NOMO-1 treated with DMSO at 0.1 percent for 48 hours (cell line): ENCODE measurements around the gene GLP1R.

ENCODE experiments used
- DNase-seq: peaks from one replicate; lab custom pipeline; 2025; ENCODE audit not compliant: unreplicated experiment; lab: John Stamatoyannopoulos, UW

The GLP1R gene

GRCh38 chr6:39043776-39044175, 4.8 kb upstream of the GLP1R start:
- DNase-seq, result no peak

DNA sequence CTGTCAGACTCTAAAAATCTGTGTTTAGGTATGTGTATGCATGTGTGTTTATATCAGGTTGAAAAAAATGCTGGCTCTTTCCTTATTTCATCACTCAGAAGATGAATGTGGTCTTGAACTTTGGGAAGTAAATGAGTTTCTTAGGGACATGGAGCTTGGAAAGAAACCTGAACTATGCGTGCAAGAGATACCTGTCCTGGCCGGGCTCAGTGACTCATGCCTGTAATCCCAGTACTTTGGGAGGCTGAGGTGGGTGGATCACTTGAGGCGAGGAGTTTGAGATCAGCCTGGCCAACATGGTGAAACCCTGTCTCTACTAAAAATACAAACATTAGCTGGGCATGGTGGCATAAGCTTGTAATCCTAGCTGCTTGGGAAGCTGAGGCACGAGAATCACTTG, 4.4 kb upstream of the GLP1R start:
- DNase-seq, result no peak

- DNase-seq, result no peak
Measured at GRCh38 chr6:39047434-39048327, 900 bp upstream of the GLP1R start.

DNA sequence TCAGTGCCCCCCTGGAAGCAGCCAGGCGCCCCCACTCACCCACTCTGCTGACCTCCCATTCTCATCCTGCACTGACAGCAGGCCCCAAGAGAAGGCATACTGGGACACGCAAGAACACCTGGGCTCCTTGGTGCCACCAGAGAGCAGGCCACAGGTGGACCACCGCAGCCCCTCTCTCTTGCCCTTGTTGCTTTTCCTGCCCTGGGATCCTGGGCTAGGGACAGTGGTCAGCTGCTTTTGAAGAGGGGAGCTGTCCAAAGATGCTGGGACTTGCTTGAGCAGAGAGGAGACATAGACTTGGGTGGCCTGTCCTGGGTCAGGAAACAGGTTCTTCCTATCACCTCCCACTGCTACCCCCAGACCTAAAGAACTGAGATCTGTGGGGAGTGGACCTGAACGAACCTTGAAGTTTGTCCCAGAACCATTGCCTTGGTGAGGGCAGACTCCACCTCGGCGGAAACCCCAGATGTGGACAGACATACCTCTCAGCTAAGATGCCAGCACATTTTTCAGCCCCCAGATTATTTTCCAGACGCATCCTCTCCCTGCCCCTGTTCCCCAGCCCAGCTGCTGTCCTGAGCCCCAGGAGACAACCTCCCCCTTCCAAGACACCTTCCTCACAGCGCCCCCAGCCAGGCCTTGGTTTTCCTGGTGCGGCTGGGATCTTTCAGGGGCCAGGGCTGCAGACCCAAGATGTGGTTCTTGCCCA, 1.1 kb downstream of the GLP1R start:
- DNase-seq, result no peak

GRCh38 chr6:39050453-39051112, 2.0 kb downstream of the GLP1R start:
- DNase-seq, result no peak

DNA sequence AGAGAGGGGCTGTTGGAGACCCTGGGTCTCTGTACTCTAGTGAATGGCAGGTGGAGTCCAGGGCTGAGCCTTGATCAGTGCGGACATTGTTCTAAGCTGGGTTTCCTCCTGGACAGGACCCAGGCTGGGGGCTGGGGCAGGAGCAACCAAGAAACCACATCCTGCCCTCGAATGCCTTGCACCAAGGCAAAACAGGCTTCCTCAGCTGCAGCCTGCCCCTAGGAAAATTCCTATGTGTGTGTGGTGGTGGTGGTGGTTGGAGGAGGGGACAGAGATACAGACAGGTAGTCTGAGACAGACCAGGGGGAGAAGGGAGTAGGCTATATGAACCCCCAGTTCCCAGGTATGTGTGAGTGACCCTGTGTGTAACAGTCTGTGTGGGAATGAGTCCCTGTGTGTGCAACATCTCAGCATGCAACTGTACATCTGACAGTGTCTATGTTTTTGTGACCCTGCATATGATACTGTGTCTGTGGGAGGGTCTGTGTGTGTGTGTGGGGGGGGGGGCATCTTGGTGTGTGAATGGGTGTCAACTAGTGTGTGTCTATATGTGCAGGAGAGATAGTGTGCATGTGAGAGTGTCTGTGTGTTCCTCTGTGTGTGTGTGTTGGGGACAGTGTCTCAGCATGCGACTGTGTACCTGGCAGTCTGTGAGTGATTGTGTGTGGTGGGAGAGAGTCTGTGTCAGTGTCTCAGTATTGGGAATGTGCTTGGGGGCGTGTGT, 3.0 kb downstream of the GLP1R start:
- no peak for DNase-seq

- no peak for DNase-seq
Measured at GRCh38 chr6:39053016-39053624, 4.5 kb downstream of the GLP1R start.

DNA sequence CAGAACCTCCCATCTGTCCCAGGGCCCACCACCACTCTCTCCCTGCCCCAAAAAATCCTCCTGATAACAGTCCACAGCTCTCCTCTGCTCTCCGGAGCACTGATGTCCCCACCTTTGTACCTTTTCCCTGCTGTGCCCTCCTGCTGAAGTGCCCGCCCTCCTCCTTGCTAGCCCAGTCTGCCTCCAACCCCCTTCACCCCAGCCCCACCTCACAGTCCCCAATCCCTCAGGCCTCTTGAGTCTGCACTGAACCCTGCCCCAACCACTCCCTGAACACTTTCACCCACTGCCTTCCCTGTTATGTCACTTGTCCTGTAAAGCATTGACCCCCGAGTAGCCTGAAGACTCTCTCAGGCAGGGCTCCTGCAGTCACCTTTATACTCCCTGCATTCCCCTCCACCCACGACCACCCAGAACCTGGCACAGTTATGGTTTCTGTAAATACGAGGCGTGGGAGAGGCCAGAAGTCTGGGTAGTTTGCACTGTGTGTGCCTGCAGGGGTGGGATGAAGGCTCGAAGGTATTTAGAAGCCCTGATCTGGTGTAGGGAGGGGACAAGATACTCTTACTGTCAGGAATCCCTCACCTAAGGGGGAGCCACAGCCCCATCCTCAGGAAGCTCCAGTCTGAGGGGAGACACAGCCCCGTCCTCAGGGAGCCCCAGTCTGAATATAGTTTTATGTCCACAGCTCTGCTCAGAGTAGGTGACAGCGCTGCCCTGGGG, 5.4 kb downstream of the GLP1R start:
- no peak for DNase-seq

- no peak for DNase-seq
Measured at GRCh38 chr6:39054577-39055142, 6.1 kb downstream of the GLP1R start.

DNA sequence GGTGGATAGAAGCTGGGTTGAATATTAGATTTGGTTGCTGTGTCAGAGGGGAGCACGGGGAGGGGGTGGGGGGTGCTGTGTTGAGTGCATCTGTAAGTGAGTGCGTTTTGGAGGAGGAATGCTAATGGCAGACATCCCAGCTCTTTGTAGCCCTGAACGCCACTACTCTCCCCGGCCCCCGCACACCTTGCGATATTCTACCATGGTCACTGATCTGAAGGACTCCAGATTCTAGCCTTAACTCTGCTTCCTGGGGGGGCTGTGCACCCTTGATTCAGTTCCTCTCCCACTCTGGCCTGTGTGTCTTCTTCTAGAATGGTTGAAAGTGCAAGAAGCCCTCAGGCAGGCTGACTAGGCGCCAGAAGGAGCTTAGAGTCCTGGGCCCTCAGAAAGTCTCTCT, 7.1 kb downstream of the GLP1R start:
- DNase-seq, result no peak

GRCh38 chr6:39056191-39056590, 7.6 kb downstream of the GLP1R start:
- no peak for DNase-seq

DNA sequence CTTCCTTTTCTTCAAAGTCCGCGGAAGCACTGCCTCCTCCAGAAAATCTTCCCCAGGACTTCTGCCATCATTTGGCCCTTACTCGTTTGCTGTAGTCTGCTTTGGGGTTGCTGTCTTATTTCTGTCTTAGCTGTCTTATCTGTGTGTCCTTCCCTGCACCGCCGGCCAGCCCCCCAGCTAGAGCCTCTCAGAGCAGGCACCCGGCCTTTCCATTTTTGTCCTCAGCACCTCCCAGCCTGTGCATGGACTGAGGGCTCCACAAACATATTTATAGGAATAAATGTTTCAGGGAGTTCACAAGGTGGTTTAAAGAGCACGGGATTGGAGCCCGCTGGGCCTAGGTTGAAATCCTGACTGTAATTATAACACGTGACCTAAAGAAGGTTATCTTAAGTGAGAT, 8.1 kb downstream of the GLP1R start:
- DNase-seq, result no peak

DNA sequence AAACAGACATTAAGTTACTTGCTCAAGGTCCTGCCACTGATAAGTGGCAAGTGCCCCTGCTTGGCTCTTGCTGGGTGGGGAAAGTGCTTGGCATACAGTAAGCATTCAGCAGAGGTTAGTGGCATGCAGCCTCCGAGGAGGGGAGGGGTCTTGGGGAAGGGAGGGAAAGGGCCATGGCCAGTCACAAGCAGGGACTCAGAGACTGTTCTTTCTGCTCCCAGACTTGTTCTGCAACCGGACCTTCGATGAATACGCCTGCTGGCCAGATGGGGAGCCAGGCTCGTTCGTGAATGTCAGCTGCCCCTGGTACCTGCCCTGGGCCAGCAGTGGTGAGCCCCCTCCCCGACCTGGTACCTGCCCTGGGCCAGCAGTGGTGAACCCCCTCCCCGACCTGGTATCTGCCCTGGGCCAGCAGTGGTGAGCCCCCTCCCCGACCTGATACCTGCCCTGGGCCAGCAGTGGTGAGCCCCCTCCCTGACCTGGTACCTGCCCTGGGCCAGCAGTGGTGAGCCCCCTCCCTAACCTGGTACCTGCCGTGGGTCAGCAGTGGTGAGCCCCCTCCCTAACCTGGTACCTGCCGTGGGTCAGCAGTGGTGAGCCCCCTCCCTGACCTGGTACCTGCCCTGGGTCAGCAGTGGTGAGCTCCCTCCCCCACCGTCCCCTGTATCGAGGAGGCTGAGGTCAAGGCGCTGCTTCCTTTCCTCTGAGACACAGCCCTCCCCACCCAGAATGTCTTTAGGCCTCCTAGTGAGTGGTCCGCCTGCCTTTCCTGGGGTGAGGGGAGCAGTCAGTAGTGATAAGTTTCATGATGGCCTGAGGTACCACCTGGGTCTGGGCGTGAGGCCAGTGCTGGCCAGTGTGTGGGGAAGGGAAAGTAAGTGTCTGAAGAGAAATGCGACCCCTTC, 8.9 kb downstream of the GLP1R start:
- no peak for DNase-seq

DNA sequence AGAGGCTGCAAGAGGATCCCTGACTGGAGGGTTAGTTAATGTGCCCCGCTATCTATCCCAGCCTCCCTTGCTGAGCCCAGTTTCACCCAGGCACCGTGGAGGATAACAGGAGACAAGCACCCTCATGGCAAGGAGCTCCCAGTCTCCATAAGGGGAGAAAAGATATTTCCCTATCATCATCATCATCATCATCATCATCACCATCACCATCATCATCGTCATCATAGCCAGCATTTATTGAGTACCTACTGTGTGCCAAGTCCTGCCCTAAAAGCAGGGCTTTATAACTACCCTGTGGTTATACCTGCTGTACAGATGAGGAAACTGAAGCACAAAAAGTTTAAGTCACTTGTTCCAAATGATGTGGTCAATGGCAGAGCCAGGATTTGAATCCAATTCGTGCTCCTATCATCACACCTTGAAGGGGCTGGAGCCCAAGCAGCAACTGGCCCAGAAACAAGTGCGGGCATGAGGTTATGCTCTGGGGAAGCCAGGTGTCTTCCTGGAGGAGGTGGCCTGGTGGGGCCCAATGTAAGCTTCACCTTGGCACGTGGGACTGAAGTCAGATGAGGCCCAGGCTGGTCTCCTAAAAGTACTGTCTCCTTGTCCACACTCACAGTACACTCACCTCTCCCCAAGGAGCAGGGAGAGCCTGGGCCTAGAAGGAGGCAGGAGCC, 10.0 kb downstream of the GLP1R start:
- DNase-seq, result no peak

- DNase-seq, result no peak
Measured at GRCh38 chr6:39059496-39060310, 11.1 kb downstream of the GLP1R start.

DNA sequence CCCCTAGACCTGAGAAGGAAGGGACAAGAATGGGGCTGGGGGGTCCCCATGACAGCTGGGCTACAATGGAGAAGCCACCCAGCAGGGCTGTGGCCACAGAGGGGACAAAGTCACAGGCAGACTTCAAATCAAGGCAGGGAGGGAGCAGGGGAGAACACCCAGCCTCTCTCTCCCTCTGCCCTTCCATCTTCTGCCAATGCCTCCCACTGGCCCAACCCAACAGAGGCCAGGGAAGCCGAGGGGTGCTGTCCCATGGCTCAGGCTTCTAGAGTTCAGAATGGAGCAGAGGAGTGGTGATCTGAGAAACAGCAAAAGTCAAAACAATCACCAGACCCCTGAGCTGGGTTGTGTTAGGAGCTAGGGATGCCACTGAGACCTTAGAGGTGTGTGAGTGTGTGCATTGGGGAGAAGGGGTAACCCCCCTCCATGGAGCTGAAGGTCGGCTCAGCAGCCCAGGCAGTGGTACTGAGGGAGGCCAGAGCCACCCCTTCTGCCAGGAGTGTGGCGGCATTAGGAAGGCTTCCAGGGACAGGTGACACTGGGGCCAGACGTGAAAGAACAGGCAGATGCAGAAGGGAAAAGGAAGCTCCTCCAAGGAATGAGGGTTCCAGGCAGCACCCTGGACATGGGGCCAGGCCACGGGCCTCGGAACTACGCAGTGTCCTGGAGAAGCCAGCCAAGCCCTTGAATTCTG, 12.0 kb downstream of the GLP1R start:
- no peak for DNase-seq

DNA sequence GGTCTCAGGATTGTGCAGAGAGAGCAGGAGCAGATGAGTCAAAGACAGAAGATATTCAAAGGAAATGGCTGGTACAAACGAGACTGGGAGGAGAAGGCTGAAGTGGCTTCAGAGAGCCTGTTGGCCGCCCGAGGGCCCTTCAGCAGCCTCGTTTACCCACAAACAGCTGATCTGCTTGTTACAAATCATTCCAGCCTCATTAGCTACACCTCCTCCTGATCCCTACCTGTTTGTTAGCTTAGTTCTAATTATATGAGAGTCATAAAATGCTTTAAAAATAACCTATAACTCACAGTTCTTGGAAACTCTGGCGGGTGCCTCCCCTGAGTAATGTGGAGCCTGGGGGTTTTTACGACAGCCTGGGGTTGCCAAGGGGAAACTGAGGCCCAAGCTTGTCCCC, 12.6 kb downstream of the GLP1R start:
- DNase-seq, result no peak
